ENCODE results near the gene ACADSB. TPM values are rescaled to one million over a fixed set of nuclear protein-coding genes. Genes with fewer than 3 reads are reported as not detected.

ACADSB gene
- total RNA-seq, 1 donor from 2014 or later, result 99.5 TPM

GRCh38 chr10:123086281-123086680 is 77.5 kb downstream of the ACADSB start:
- intact Hi-C loops (cut with micrococcal nuclease), result no loop called here
- ATAC-seq (no peak), DNase-seq (no peak)

GRCh38 chr10:123087348-123087747 is 78.5 kb downstream of the ACADSB start:
- no peak for DNase-seq
- no peak for ATAC-seq
- intact Hi-C loops (cut with micrococcal nuclease), result no loop called here

GRCh38 chr10:123087786-123088185 is 79.0 kb downstream of the ACADSB start:
- no peak for DNase-seq
- no peak for ATAC-seq
- intact Hi-C loops (cut with micrococcal nuclease), result no loop called here

GRCh38 chr10:123092635-123093414 is 84.0 kb downstream of the ACADSB start:
- DNase-seq, result no peak
- intact Hi-C loops (cut with micrococcal nuclease), result no loop called here
- ATAC-seq, result no peak

GRCh38 chr10:123093489-123093888 is 84.7 kb downstream of the ACADSB start:
- no peak for ATAC-seq
- DNase-seq, result no peak
- intact Hi-C loops (cut with micrococcal nuclease), result no loop called here

- ATAC-seq, result peak; percentile 42
- DNase-seq, result no peak
- intact Hi-C loops (cut with micrococcal nuclease), result no loop called here
Observed at GRCh38 chr10:123096452-123096851, 87.6 kb downstream of the ACADSB start.

GRCh38 chr10:123097039-123097438 is 88.2 kb downstream of the ACADSB start:
- intact Hi-C loops (cut with micrococcal nuclease), result no loop called here
- no peak for ATAC-seq
- DNase-seq, result no peak

GRCh38 chr10:123100030-123100762 is 91.4 kb downstream of the ACADSB start:
- DNase-seq (no peak), ATAC-seq (no peak)
- intact Hi-C loops (cut with micrococcal nuclease), result no loop called here

GRCh38 chr10:123101872-123102271 is 93.1 kb downstream of the ACADSB start:
- intact Hi-C loops (cut with micrococcal nuclease), result no loop called here
- ATAC-seq (no peak), DNase-seq (no peak)

- intact Hi-C loops (cut with micrococcal nuclease), result no loop called here
- no peak for DNase-seq
- no peak for ATAC-seq
Observed at GRCh38 chr10:123102673-123103072, 93.9 kb downstream of the ACADSB start.

GRCh38 chr10:123103944-123104343 is 95.1 kb downstream of the ACADSB start:
- ATAC-seq (no peak), DNase-seq (no peak)
- intact Hi-C loops (cut with micrococcal nuclease), result no loop called here

Other genes with a start within 250 kb of the ACADSB start
- 0.12 TPM for gene CUZD1, start 163.1 kb upstream of the ACADSB start, total RNA-seq
- 0.47 TPM for gene FAM24B, start 129.4 kb upstream of the ACADSB start, total RNA-seq
- gene FAM24A, start 98.4 kb upstream of the ACADSB start, total RNA-seq, result not detected
- 5.0 TPM for gene C10orf88, start 54.8 kb upstream of the ACADSB start, total RNA-seq
- 2.3 TPM for gene PSTK, start 28.6 kb upstream of the ACADSB start, total RNA-seq
- gene IKZF5, start 211 bp upstream of the ACADSB start, total RNA-seq, result 10.8 TPM
- not detected for gene HMX3, start 127.0 kb downstream of the ACADSB start, total RNA-seq
- not detected for gene HMX2, start 139.1 kb downstream of the ACADSB start, total RNA-seq
- gene BUB3, start 145.4 kb downstream of the ACADSB start, total RNA-seq, result 40.0 TPM